T-helper 1 cell (primary cell): Measurements from ENCODE around the gene SESN2.
"Not testable (repeated sequence)": the region's sequence is repeated elsewhere in the genome, so short reads cannot be mapped to it uniquely, and the experiment has no call there.

ENCODE experiments used
- DNase-seq, 5 donors: peaks; one replicate each; pipeline ENCODE4 v3.0.0-alpha.2; 2012 to 2020

The SESN2 gene

GRCh38 chr1:28327431-28327830, 68.1 kb downstream of the SESN2 start:
- DNase-seq: not testable (repeated sequence)

DNA sequence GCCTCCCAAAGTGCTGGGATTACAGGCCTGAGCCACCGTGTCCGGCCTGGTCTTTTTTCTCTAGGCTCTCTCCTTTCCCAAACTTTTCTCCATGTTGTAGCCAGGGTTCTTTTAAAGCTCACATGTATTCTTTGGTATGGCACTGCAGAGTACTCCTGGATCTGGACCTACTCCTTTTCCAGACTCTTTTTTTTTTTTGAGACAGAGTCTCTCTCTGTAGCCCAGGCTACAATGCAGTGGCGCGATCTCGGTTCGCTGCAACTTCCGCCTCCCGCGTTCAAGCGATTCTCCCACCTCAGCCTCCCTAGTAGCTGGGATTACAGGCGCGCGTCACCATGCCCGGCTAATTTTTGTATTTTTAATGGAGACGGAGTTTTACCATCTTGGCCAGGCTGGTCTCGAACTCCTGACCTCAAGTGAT, 68.9 kb downstream of the SESN2 start:
- DNase-seq: peak in 2 of 5 donors; percentile 2 to 3

- DNase-seq: peak in 2 of 5 donors; percentile 17 to 51
Observed at GRCh38 chr1:28329395-28330153, 70.3 kb downstream of the SESN2 start.
